H9 (cell line): ENCODE data around the gene CD68. TPM values are rescaled to one million over a fixed set of nuclear protein-coding genes. Genes with fewer than 3 reads are reported as not detected.

ENCODE experiments used
- DNase-seq: peaks from one replicate; pipeline ENCODE4 v3.0.0-alpha.2; 2017
- H2AFZ ChIP-seq: one replicate; pipeline ENCODE4 v1.6.1; 2013; ENCODE audit warnings: mild to moderate bottlenecking, low read length, control low read depth, moderate library complexity
- H2AK5ac ChIP-seq: 2 replicates; pipeline ENCODE4 v1.6.1; 2013; ENCODE audit warnings: low read length, control low read depth, mixed read lengths; ENCODE audit not compliant: insufficient read length
- H2BK120ac ChIP-seq: one replicate; pipeline ENCODE4 v1.6.1; 2013; ENCODE audit warnings: low read depth, mild to moderate bottlenecking, low read length, control low read depth, inconsistent platforms; ENCODE audit not compliant: poor library complexity, severe bottlenecking
- H2BK12ac ChIP-seq: 2 replicates; pipeline ENCODE4 v1.6.1; 2013; ENCODE audit warnings: low read length, control low read depth, mixed read lengths, low read depth; ENCODE audit not compliant: insufficient read length
- H2BK15ac ChIP-seq: 2 replicates; pipeline ENCODE4 v1.6.1; 2013; ENCODE audit warnings: low read depth, low read length, control low read depth
- H2BK20ac ChIP-seq: one replicate; pipeline ENCODE4 v1.6.1; 2013; ENCODE audit warnings: low read depth, mild to moderate bottlenecking, low read length, control low read depth, inconsistent platforms; ENCODE audit not compliant: poor library complexity, severe bottlenecking
- H2BK5ac ChIP-seq: 2 replicates; pipeline ENCODE4 v1.6.1; 2013; ENCODE audit warnings: low read length, control low read depth, mixed read lengths; ENCODE audit not compliant: insufficient read length
- H3K14ac ChIP-seq: 2 replicates; pipeline ENCODE4 v1.6.1; 2013; ENCODE audit warnings: low read length, control low read depth; ENCODE audit not compliant: insufficient read depth
- H3K18ac ChIP-seq: 2 replicates; pipeline ENCODE4 v1.6.1; 2013; ENCODE audit warnings: low read depth, mild to moderate bottlenecking, mixed read lengths, low read length, control low read depth; ENCODE audit not compliant: insufficient read length
- H3K23ac ChIP-seq: 2 replicates; pipeline ENCODE4 v1.6.1; 2013; ENCODE audit warnings: low read length, control low read depth, mixed read lengths, low read depth; ENCODE audit not compliant: insufficient read length
- H3K23me2 ChIP-seq: 2 replicates; pipeline ENCODE4 v1.6.1; 2013; ENCODE audit warnings: low read depth, mild to moderate bottlenecking, mixed read lengths, low read length, control low read depth; ENCODE audit not compliant: insufficient read length, poor library complexity, severe bottlenecking
- H3K27ac ChIP-seq: 2 replicates; pipeline ENCODE4 v1.5.1; 2013; ENCODE audit warnings: low read length, control low read depth, mixed read lengths, low read depth; ENCODE audit not compliant: insufficient read length
- H3K27me3 ChIP-seq: 2 replicates; pipeline ENCODE4 v1.6.1; 2013; ENCODE audit warnings: low read length, control low read depth, inconsistent platforms; ENCODE audit not compliant: insufficient read depth
- H3K4ac ChIP-seq: 2 replicates; pipeline ENCODE4 v1.6.1; 2013; ENCODE audit warnings: low read depth, mild to moderate bottlenecking, control low read depth, inconsistent platforms, low read length, moderate library complexity
- H3K4me1 ChIP-seq: 2 replicates; pipeline ENCODE4 v1.6.1; 2013; ENCODE audit warnings: low read length, control low read depth, inconsistent platforms; ENCODE audit not compliant: insufficient read depth
- H3K4me2 ChIP-seq: 2 replicates; pipeline ENCODE4 v1.6.1; 2013; ENCODE audit warnings: low read length, control low read depth, mixed read lengths; ENCODE audit not compliant: insufficient read length, insufficient read depth
- H3K56ac ChIP-seq: 2 replicates; pipeline ENCODE4 v1.6.1; 2013; ENCODE audit warnings: low read depth, mild to moderate bottlenecking, mixed read lengths, low read length, control low read depth; ENCODE audit not compliant: insufficient read length
- H3K79me1 ChIP-seq: 2 replicates; pipeline ENCODE4 v1.6.1; 2013; ENCODE audit warnings: low read depth, mild to moderate bottlenecking, moderate library complexity, low read length, control low read depth, inconsistent platforms; ENCODE audit not compliant: insufficient read depth, poor library complexity, severe bottlenecking
- H3K79me2 ChIP-seq: 2 replicates; pipeline ENCODE4 v1.6.1; 2013; ENCODE audit warnings: low read length, control low read depth, inconsistent platforms; ENCODE audit not compliant: insufficient read depth
- H3K9ac ChIP-seq: 2 replicates; pipeline ENCODE4 v1.6.1; 2013; ENCODE audit warnings: low read length, control low read depth, mixed read lengths; ENCODE audit not compliant: insufficient read length; ENCODE audit errors: extremely low read depth
- H3K9me3 ChIP-seq: one replicate; pipeline ENCODE4 v1.6.1; 2013; ENCODE audit warnings: low read depth, low read length, inconsistent platforms; ENCODE audit not compliant: control insufficient read depth
- H3T11ph ChIP-seq: one replicate; pipeline ENCODE4 v1.6.1; 2013; ENCODE audit warnings: mild to moderate bottlenecking, low read length, control low read depth, inconsistent platforms
- H4K20me1 ChIP-seq: one replicate; pipeline ENCODE4 v1.6.1; 2013; ENCODE audit not compliant: control insufficient read depth, insufficient read length, insufficient read depth
- H4K5ac ChIP-seq: 2 replicates; pipeline ENCODE4 v1.6.1; 2013; ENCODE audit warnings: low read depth, mild to moderate bottlenecking, mixed read lengths, low read length, control low read depth; ENCODE audit not compliant: insufficient read length
- H4K8ac ChIP-seq: replicated peaks from 2 replicates; pipeline ENCODE4 v1.6.1; 2013; ENCODE audit warnings: low read length, control low read depth, mixed read lengths, low read depth; ENCODE audit not compliant: insufficient read length
- H4K91ac ChIP-seq: 2 replicates; pipeline ENCODE4 v1.6.1; 2013; ENCODE audit warnings: low read depth, mild to moderate bottlenecking, moderate library complexity, mixed read lengths, low read length, control low read depth; ENCODE audit not compliant: insufficient read length
- H3K27ac Mint-ChIP-seq, 3 experiments: 2 replicates in 2 of 3; 3 replicates in 1 of 3; pipeline ENCODE4 v1.8.0; 2020 to 2021; ENCODE audit warnings: mixed read lengths in 3 of 3, mild to moderate bottlenecking in 1 of 3, moderate library complexity in 1 of 3
- H3K27me3 Mint-ChIP-seq: 2 replicates; pipeline ENCODE4 v1.8.0; 2021; ENCODE audit warnings: low read depth, mild to moderate bottlenecking, moderate library complexity, mixed read lengths
- H3K36me3 Mint-ChIP-seq, 3 experiments: 2 replicates in 2 of 3; 3 replicates in 1 of 3; pipeline ENCODE4 v1.8.0; 2020 to 2021; ENCODE audit warnings: low read depth in 3 of 3, mixed read lengths in 3 of 3; ENCODE audit not compliant: insufficient read depth in 1 of 3
- H3K4me1 Mint-ChIP-seq, 2 experiments: 2 replicates each; pipeline ENCODE4 v1.8.0; 2020; ENCODE audit warnings: mixed read lengths in 2 of 2
- H3K4me3 Mint-ChIP-seq, 2 experiments: 2 replicates in 1 of 2; 3 replicates in 1 of 2; pipeline ENCODE4 v1.8.0; 2020 to 2021; ENCODE audit warnings: mild to moderate bottlenecking in 2 of 2, mixed read lengths in 2 of 2, moderate library complexity in 1 of 2
- H3K9me3 Mint-ChIP-seq, 2 experiments: 2 replicates in 1 of 2; 3 replicates in 1 of 2; pipeline ENCODE4 v1.8.0; 2020; ENCODE audit warnings: mild to moderate bottlenecking in 2 of 2, mixed read lengths in 2 of 2, moderate library complexity in 1 of 2
- WGBS: extraction: QIAGEN DNeasy Blood & Tissue Kit; methylation state at CpG from one replicate; pipeline ENCODE4 v1.1.7; 2013; ENCODE audit warnings: missing lambda C conversion rate, low lambda C conversion rate, mixed read lengths; ENCODE audit not compliant: insufficient read length; ENCODE audit errors: extremely low coverage; 5-methylcytosine and 5-hydroxymethylcytosine counted together
- total RNA-seq: library from RNA; stranded (reverse); gene quantifications from 2 replicates; pipeline ENCODE4 v1.2.1, GENCODE V29; 2021
- TF ChIP-seq, protein P1 (sequence below): fragments of 200-600 bp; sonication (generic); conservative IDR thresholded peaks from 3 replicates; pipeline ENCODE4 v1.8.0; 2021; ENCODE audit warnings: antibody characterized with exemption, mild to moderate bottlenecking

CD68 gene
- total RNA-seq, 1 experiment from 2014 or later = 0.42 TPM

DNA sequence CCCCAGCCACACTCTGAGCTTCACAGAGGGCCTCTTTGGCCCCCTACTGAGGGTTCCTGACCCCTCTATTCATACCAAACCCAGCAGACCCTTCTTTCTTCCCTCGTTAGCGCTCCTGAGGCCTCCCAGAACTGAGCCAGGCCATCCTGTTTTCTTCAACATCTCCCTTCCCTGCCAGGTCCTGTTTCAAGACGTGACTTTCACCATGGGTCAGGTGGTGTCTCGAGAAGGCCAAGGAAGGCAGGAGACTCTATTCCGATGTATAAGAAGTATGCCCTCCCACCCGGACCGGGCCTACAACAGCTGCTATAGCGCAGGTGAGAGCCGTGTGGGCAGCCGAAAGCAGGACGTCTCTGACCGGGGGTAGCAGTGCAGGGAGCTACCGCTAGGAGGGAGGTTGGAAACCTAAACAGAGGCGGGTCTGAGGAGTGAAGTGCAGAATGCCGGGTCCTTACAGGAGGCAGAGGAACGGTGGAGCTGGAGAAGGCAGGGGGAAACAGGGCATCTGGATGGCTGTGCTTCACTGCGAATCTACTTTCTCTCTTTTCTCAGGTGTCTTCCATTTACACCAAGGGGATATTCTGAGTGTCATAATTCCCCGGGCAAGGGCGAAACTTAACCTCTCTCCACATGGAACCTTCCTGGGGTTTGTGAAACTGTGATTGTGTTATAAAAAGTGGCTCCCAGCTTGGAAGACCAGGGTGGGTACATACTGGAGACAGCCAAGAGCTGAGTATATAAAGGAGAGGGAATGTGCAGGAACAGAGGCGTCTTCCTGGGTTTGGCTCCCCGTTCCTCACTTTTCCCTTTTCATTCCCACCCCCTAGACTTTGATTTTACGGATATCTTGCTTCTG is 19.0 kb upstream of the CD68 start:
- Histone ChIP-seq H3K27ac (no peak overlapping the region), H3K9ac (no peak overlapping the region), H3K4me1 (0 out of 2 replicates have a peak, but pooled peaks cover 2% of the 10 kb centered on the region), H3K23me2 (peaks cover 9% of the 10 kb centered on the region), H3T11ph (no peak overlapping the region), H3K79me1 (peaks cover 15% of the 10 kb centered on the region), H2BK20ac (no peak overlapping the region), H3K18ac (no peak overlapping the region), H4K8ac (no peak overlapping the region), H4K20me1 (no peaks in the 10 kb centered on the region), H3K4me2 (peak overlapping the region; percentile 77), H2BK5ac (no peak overlapping the region), H2BK15ac (no peak overlapping the region), H2AFZ (no peak overlapping the region), H4K5ac (no peak overlapping the region), H2AK5ac (no peak overlapping the region), H3K23ac (no peak overlapping the region), H2BK12ac (no peak overlapping the region), H3K79me2 (peaks cover 8% of the 10 kb centered on the region; the same call in 1 of the 2 replicates), H4K91ac (no peak overlapping the region), H3K4ac (no peak overlapping the region), H3K9me3 (no peaks in the 10 kb centered on the region), H2BK120ac (no peak overlapping the region), H3K14ac (no peak overlapping the region), H3K27me3 (no peaks in the 10 kb centered on the region), H3K56ac (no peak overlapping the region)
- no CpG with 5 or more reads among the region's 22 CpGs for WGBS
- Mint-ChIP-seq H3K4me3 (peak overlapping the region; percentile 90 to 91), H3K27ac (peak overlapping the region; percentile 92 to 98 (median 97)), H3K9me3 (no peaks in the 10 kb centered on the region), H3K27me3 (no peaks in the 10 kb centered on the region; the same call in 1 of the 2 replicates), H3K4me1 (peaks cover 38 to 58% of the 10 kb centered on the region in 2 experiments), H3K36me3 (peaks cover 8 to 24% (median 24%) of the 10 kb centered on the region in 3 experiments; a peak in 6 of 7 replicates)
- peak; percentile 94 for DNase-seq
- TF ChIP-seq, protein P1, sequence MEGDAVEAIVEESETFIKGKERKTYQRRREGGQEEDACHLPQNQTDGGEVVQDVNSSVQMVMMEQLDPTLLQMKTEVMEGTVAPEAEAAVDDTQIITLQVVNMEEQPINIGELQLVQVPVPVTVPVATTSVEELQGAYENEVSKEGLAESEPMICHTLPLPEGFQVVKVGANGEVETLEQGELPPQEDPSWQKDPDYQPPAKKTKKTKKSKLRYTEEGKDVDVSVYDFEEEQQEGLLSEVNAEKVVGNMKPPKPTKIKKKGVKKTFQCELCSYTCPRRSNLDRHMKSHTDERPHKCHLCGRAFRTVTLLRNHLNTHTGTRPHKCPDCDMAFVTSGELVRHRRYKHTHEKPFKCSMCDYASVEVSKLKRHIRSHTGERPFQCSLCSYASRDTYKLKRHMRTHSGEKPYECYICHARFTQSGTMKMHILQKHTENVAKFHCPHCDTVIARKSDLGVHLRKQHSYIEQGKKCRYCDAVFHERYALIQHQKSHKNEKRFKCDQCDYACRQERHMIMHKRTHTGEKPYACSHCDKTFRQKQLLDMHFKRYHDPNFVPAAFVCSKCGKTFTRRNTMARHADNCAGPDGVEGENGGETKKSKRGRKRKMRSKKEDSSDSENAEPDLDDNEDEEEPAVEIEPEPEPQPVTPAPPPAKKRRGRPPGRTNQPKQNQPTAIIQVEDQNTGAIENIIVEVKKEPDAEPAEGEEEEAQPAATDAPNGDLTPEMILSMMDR = peak; percentile 65
